Epithelial cell of proximal tubule (primary cell): ENCODE data around the gene NLN. TPM values are rescaled to one million over a fixed set of nuclear protein-coding genes. Genes with fewer than 3 reads are reported as not detected.

Experiments
- DNase-seq: peaks from one replicate; pipeline ENCODE4 v3.0.0-alpha.2; 2011; ENCODE audit warnings: low read depth
- H3K4me3 ChIP-seq: 2 replicates; pipeline ENCODE4 v1.5.1; 2011; ENCODE audit warnings: low read depth, mild to moderate bottlenecking, low read length
- CTCF ChIP-seq: conservative IDR thresholded peaks from 2 replicates; pipeline ENCODE4 v1.5.1; 2012; ENCODE audit warnings: low read depth, mild to moderate bottlenecking, low read length
- total RNA-seq: library from RNA; depleted of rRNA; stranded (reverse); fragments of >200 nt; gene quantifications from 2 replicates; pipeline ENCODE4 v1.2.3, GENCODE V29; 2015

NLN gene
- total RNA-seq, 1 donor from 2014 or later, result 25.8 TPM

DNA sequence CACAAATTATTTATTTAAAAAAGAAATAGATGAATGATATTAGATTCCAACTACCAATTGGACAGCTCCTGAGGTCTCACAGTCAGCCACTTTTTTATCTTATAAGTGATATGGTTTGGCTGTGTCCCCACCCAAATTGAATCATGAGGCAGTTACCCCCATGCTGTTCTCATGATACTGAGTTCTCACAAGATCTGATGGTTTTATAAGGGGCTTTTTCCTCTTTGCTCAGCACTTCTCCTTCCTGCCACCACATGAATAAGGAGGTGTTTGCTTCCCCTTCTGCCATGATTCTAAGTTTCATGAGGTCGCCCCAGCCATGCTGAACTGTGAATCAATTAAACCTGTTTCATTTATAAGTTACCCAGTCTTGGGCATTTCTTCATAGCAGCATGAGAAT is 12.9 kb downstream of the NLN start:
- TF ChIP-seq CTCF, result no peak
- no peak for DNase-seq

DNA sequence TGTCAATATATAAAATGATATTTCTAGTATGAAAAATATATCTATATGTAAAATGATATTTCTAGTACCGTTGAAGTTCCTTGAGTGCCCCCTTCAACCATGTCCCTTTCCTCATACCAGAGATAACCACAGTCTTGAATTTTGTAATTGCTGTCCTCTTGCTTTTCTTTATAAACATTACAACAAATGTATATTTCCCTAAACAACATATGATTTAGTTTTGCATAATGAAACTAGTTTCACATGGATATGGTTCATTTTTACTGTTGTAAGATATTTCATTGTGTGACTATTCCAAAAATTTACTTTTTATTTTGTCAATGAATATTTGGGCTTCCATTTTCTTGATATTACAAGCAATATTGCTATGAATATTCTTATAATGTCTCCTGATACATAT is 14.0 kb downstream of the NLN start:
- H3K4me3 ChIP-seq, result no peak overlapping the region
- no peak for TF ChIP-seq CTCF
- DNase-seq, result no peak

More for the DNA sequence above, 12.9 kb downstream of the NLN start:
- no peak overlapping the region for H3K4me3 ChIP-seq

GRCh38 chr5:65737842-65738241 is 15.8 kb downstream of the NLN start:
- H3K4me3 ChIP-seq, result no peak overlapping the region
- no peak for TF ChIP-seq CTCF
- DNase-seq, result no peak

GRCh38 chr5:65738305-65738704 is 16.3 kb downstream of the NLN start:
- no peak for TF ChIP-seq CTCF
- H3K4me3 ChIP-seq, result no peak overlapping the region
- no peak for DNase-seq

DNA sequence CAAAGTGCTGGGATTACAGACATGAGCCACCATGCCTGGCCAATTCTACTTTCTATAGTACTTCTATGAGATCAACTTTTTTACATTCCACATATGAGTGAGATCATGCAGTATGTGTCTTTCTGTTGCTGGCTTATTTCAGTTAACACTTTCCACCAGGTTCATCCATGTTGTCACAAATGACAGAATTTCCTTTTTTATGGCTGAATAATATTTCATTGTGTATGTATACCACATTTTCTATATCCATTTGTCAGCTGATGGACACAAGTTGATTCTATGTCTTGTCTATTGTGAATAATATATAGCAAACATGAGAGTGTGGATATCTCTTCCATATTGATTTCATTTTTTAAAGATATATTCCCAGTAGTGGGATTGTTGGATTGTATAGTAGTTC is 17.2 kb downstream of the NLN start:
- no peak overlapping the region for H3K4me3 ChIP-seq
- TF ChIP-seq CTCF, result no peak
- no peak for DNase-seq

DNA sequence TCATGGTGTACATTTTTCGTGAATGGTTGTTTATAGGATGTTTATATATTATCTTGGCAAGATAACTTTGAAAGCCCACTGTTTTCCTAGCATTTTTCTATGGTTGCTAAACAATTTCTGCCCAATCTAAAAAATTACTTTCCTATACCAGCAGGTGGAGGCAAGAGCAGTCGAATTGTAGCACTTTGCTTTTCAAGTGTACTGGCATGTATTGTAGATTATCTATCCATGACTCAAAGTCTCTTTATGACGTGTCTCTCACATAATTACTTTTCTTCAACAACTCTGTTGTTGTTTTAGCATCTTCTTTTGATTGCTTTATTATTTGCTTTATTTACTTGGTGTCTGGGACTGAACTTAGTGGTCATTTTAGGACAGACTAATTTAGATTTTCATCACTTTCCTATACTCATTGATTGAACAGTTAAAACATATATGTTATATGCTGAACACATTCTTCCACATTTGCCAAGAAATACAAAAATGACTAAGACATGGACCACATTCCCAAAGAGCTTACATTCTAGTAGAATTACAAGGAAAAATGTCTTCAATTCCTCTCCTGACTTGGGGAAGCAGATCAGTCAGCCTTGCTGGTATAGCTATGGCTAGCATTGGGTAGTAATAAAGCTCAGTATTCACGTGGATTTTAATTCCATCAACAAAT is 20.7 kb downstream of the NLN start:
- H3K4me3 ChIP-seq, result no peak overlapping the region
- TF ChIP-seq CTCF, result peak; percentile 80
- no peak for DNase-seq

- no peak for DNase-seq
- no peak overlapping the region for H3K4me3 ChIP-seq
- no peak for TF ChIP-seq CTCF
Measured at GRCh38 chr5:65749221-65749844, 27.3 kb downstream of the NLN start.
